Esophagus muscularis mucosa (tissue), 3 donors: ENCODE measurements around the gene DTNA.

Source experiments
- POLR2A ChIP-seq: fragments of 450-650 bp; IDR thresholded peaks from one replicate; pipeline ENCODE4 v1.6.1; 2017; ENCODE audit warnings: antibody characterized with exemption, moderate library complexity, mild to moderate bottlenecking, low read depth
- POLR2AphosphoS5 ChIP-seq, 2 donors: sonication (generic); formaldehyde crosslinking; IDR thresholded peaks; one replicate each; pipeline ENCODE4 v1.6.1; 2017; ENCODE audit warnings: antibody characterized with exemption in 2 of 2
- TF ChIP-seq, protein P1 (sequence below), 3 experiments: fragments of 200-600 bp in 2 of 3; fragments of 450-650 bp in 1 of 3; sonication (generic) in 2 of 3; IDR thresholded peaks; one replicate each; pipeline ENCODE4 v1.5.1; 2017 to 2019; ENCODE audit warnings: antibody characterized with exemption in 3 of 3, mild to moderate bottlenecking in 2 of 3, moderate library complexity in 1 of 3

DNA sequence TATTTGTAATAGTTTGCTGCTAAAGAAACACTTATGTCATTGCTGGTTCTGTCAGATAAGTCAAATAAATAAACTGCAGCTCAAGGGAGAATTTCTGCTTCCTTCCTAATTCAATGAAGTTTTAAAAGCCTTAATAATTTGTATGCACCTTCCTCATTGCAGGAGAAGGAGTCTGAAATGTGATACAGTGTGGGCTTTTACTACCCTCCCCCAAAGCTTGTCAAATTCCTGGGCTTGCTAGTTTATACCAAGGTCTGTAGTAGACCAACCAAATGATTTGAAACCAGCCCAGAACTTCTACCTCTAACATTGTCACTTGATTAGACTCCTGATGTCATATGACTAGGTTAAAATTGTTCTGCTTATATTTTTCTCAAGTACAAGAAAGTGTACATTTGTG is 131.8 kb downstream of the DTNA start:
- TF ChIP-seq, protein P1, sequence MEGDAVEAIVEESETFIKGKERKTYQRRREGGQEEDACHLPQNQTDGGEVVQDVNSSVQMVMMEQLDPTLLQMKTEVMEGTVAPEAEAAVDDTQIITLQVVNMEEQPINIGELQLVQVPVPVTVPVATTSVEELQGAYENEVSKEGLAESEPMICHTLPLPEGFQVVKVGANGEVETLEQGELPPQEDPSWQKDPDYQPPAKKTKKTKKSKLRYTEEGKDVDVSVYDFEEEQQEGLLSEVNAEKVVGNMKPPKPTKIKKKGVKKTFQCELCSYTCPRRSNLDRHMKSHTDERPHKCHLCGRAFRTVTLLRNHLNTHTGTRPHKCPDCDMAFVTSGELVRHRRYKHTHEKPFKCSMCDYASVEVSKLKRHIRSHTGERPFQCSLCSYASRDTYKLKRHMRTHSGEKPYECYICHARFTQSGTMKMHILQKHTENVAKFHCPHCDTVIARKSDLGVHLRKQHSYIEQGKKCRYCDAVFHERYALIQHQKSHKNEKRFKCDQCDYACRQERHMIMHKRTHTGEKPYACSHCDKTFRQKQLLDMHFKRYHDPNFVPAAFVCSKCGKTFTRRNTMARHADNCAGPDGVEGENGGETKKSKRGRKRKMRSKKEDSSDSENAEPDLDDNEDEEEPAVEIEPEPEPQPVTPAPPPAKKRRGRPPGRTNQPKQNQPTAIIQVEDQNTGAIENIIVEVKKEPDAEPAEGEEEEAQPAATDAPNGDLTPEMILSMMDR (IDR thresholded peaks at IDR 0.05) = no peak
- no peak for TF ChIP-seq POLR2A
- TF ChIP-seq POLR2AphosphoS5 (IDR thresholded peaks at IDR 0.05) = no peak
